ACHN (cell line): ENCODE measurements around the gene PRR23E.

ENCODE experiments used
- DNase-seq: peaks from one replicate; pipeline ENCODE4 v3.0.0-alpha.2; 2015
- in situ Hi-C: cut with HindIII; loops from 2 replicates; pipeline ENCODE4 v1.10.0; 2017; ENCODE audit warnings: low sequenced_read_pairs, low pct_ligation_motif_present, low pct_unique_long_range_greater_than_20kb

PRR23E gene, protein sequence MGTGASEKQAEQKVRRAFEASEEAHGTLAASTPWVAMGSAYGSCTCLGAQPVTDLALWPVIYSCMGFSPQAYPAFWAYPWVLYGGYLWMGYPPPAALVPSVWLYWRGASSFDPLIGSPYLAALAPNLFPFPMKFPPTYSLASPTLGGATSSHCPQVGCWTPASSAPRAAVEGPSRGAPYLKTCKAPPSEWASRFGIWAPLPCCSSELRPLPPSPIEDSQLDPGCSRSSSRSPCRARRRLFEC

DNA sequence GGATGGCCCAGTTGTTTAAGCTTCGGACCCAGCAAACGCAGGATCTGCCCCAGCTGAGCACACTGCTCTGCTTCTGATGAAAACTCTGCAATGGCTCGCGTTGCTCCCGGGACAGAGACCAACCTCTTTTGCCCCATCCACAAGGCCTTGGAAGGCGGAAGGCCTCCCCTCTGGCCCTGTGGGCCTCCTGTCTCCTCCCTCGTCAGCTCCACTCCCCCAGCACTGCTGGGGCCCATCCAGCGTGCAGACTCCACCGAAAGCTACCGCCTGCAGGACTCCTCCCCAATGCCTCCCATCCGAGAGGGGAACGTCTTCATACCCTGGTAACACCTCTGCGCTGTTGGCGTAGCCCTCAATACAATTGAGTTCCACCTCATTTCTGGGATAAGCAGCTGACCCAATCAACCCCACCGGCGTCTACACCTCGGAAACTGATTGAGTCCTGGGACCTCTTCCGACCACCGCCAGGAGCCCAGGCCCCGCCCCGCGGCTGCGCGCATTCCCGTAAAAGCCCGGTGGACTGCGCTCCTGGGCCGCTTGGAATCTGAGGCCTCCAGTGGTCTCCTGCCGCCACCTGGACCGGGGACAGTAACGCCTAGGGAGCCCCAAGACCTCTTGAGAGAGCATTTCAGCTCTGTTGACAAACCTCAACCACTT, at the start of gene PRR23E:
Gene PRR23E (plus strand): TSS at position 556 of the 657 bp plus-strand sequence. CDS start 3,555 bp downstream, outside the sequence.
- in situ Hi-C loops, result no loop called here
- no peak for DNase-seq

DNA sequence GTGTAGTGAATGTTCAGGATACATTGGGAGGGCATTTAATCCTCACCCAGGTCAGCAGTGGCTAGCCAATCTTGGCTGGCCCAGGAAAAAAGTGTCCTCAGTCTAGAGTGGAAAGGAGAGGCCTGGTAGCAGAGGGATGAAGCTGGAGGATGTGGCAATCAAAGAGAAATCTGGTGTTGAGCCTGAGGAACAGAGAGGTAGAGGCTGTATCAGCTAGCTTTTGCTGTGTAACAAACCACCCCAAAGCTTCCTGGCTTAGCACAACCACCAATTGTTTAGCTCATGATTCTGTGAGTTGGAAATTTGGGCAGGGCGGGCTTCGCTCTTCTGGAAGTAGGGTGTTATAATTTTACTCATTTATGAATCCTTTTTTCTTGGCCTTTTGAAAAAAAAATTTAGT, 49.8 kb upstream of the PRR23E start:
- in situ Hi-C loops, result no loop called here
- DNase-seq, result no peak

DNA sequence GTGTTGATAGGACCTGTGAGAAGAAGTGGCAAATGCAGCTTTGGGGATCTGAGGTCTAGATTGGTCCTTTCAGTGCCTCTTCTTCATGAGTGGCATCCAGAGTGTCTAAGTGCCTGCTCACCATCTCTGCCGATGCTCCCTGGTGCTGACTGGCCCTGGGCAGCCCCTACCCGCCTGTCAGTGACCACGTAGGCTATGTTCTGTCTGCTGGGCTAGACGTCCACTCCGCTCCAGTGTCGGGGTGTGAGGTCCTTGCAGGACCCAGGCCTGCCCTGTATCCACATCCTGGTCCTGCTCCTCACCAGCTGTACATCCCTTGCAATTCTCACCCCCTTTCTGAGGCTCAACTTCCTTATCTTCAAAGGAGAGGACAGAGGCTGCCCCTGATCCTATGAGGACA, 48.3 kb upstream of the PRR23E start:
- in situ Hi-C loops, result no loop called here
- no peak for DNase-seq

DNA sequence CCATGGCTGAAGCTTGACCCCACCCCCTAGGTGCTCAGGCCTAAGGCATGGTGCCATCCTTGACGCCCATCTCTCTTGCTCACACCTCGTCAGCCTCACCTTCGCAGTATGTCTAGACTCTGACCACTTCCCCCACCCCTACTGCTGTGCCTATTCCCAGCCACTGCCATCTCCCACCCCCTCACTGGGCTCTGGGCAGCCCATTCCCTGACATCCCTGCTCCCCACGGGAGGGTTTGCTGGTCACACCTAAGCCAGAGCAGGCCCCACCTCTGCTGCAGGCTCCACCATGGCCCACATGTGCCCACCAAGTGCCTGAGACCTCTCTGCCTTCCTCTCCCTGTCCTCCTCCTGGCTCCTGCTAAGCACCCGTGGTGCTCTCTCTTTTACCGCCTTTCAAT, 47.7 kb upstream of the PRR23E start:
- DNase-seq, result no peak
- in situ Hi-C loops, result no loop called here

DNA sequence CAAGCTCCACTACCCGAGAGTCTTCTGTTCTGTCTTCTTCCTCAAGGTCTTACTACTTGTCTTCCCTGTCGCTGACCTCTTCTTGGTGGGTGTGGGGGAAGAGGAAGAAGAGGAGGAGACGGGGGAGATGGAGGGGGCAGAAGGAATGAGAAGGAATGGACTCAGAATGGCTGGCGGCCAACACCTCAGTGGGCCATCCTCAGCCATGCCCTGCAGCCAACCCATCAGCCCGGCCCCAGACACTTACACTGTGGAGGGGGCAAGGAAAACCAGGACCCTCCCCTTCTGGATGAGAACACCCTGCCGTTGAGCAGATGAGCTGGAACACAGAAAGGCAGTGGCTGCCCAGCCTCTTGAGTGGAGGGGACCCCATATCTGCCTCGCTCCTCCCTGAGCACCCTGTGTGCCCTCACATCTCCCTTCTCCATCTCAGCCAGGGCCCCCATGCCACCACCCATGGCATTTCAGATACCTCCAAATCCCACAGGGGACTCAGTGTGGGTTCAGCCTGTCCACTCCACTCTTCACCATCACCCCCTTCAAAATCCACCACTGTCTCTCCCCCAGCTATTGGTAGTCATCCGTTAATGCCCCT, 45.5 kb upstream of the PRR23E start:
- in situ Hi-C loops, result no loop called here
- DNase-seq, result no peak

DNA sequence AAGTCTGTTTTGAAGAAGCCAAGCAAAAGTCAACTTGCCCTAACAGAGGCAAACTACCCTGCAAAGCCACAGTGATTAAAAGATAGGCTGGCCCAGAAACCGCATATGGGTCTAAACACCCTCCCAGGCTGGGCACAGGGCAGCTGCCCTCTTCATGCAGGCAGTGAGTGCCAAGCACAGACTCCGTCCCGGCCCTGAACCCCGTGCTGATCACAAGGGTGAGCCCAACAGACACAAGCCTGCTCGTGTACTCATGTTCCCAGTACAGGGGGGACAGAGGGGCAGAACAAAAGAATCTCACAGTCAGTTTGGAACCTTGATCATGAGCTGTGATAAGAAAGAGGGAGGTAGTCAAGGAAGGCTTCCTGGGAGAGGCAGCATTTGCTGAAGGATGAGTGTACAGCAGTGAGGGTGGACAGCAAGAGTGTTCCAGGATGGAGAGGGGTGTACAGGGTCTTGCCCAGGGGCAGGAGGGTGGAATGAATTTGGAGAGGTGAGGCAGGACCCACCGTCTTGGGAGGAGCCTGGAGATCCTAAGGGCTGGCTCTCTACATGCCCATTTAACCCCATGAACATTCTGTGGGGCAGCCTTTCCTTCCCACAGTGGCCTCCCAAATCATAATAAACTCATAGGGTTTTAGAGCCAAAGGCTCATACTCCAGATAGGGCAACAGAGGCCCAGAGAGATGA, 43.2 kb upstream of the PRR23E start:
- in situ Hi-C loops, result no loop called here

DNA sequence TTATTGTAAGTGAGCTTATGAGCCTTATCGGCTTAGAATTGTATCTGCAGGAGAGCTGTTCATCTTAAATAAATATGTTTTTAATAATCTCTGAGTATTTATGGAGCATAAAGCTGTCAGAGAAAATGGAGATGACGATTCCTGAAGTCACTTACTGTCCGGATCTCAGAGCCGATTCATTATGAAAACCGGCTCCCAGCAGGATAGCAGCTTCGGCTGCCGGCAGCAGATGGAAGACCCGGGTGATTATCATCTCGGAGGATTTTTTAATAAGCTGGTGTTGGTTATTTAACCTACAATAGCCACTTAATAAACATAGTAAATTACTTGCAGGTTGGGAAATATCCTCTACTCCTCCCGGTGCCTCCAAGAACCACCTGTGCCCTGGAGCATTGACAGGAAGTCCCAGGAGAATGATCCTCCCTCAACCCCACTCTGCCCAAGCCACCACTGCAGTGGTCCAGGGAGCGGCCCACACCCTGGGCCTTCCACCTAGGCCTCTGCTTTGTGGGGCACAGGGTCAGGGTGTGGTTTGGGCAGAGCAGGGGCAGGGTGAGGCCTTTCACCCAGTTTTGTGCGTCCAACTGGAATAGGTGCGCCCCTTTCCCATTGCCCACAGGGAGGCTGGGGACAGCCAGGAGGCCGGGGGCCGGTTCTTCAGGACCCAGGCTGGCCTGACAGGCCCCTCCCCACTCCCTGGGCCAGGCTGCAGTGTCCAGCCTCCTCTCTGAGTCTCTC, 42.2 kb upstream of the PRR23E start:
- no peak for DNase-seq
- in situ Hi-C loops, result no loop called here

More for the DNA sequence above, 43.2 kb upstream of the PRR23E start:
- no peak for DNase-seq

DNA sequence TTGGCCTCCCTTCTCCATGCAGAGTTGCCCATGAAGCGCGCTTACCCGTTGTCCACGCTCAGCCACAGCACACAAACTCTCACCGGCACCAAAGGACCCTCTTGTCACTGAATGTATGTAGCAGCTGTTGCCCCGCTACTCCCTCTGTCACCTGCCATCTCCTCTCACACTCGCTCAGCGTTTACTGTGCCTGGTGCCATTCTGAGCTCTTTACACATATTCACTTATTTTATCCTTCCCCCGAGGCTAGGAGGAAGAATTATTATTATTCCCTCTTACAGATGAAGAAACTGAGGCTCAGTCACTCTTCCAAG, 41.7 kb upstream of the PRR23E start:
- DNase-seq, result no peak
- in situ Hi-C loops, result no loop called here

DNA sequence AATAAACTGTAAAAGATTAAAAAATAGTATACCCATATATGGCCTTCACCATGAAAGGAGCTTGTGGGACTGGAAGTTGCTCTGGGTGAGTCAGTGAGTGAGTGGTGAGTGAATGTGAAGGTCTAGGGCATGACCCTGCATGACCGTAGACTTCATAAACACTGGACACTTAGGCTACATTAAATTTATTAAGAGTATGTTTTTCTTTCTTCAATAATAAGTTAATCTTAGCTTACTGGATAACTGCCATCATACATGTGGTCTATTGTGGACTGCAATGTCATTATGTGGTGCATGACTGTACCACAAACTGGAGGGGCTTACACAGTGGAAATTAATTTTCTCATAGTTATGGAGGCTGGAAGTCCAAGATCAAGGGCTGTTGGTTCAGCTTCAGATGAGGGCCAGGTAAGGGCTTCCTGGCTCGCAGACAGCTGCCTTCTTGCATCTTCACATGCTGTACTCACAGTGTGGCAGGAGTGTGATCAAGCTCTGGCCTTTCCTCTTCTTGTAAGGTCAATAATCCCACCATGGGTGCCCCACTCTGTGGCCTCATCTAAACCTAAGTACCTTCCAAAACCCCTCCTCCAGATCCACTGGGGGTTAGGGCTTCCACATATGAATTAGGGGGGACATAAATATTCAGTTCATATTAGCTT, 40.8 kb upstream of the PRR23E start:
- in situ Hi-C loops, result no loop called here
- DNase-seq, result no peak

DNA sequence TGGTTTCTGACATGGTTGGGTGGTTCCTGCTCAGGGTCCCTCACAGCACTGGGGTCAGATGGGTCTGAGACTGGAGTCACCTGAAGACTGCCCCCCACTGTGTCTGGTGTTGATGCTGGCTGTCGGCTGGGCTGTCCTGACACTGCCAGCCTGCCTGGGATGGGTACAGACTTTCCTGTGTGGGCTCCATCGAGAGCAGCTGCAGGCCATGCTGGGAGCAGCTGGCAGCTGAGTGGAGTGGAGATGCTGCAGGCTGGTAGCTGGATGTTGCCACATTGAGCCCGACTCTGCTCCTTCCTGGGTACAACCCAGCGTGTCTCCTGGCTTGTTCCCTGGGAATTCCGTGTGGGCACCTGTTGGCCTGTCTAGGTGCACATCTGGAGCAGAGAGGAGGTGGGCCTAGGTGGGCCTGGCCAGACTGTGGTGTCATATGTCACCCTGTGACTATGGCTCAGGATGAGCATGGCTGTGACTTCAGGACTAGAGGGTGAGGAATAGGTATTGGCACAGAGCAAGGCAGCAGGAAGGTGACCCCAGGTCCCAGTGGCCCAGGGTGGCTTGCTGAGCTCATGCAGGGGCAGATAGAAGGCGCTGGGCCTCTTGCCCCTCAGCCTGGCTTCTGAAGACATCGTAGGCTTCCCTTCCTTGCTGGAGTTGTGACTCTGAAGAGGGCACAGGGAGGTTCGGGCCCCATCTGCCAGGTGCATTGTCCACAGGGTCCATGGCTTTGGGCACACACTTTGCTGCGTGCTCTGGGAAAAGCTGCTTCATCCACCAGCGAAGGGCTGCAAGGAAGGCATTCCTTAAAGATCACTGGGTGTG, 40.0 kb upstream of the PRR23E start:
- no peak for DNase-seq
- in situ Hi-C loops, result no loop called here

DNA sequence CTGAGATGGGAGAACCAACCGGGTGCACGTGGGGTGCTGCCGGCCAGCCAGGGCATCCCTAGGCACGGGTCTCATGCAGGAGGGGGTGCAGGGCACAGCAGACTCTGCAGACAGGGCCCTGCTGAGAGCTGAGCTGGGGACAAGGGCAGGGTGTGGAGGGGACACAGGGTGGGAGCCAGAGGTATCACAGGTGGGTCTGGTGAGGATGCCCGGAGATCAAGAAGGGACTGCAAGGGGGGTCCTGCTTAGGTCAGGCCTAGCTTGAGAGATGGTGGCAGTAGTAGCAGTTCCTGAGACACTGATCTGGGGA, 39.5 kb upstream of the PRR23E start:
- in situ Hi-C loops, result no loop called here

DNA sequence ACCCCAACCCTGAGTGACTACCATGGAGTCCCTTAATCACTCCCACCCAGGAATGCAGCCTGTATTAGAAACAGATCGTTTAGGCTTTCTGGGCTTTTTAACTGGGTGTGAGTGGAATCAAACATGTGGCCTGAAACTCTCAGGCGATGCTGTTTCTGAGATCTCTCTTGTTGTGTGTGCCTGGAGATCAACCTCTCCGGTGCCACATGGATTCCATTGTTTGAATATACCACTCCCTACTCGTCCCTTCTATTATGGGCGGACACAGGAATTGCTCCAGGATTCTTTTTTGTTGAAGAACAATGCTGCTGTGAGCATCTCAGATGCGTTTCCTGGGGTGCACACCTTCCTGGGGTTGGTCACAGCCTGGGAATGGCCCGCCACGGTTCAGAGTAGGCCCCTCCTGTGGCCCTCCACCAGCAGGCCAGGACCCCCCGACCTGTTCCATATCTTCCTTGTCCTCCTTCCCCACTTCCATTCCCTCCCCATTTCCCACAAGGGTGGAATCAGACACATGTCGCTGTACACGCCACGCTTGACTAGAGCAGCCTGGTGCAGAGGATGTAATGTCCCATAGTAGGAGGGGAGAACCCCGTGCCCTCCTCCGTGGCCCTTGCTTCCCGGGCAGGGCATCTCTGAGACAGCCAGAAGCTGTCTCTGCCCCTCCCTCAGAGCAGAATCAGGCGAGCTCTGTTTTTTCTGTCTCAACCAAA, 36.4 kb upstream of the PRR23E start:
- in situ Hi-C loops, result no loop called here

More for the DNA sequence above, 39.5 kb upstream of the PRR23E start:
- no peak for DNase-seq

DNA sequence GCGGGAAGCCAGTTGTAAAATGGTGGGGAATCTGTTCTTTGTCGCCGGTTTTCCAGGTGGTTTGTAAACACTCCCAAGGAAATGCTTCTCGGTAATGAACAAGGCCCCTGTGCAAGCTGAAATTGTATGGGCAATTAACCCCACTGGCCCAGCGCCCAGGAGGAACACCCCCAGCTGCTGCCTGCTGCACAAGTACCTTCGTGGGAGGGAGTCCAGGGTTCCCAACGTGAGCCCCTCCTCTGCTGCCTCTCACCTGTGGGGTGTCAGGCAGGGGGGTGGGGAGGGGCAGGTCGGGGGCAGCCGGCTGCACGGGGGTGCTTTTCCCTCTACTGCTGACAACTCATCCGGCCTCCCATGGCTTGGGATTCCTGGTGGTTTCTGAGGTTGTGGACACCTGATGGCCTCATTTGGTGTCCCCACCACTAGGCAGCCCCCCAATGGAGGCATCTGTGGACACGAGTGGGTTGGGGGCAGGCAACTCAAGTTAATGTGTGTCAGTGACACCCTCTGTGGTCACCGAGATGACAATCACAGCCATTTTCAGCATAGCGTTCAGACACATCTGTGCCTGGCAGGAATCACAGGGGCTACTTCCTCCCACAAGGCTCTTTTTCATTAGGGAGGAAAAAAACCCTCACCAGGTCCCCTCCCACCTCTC, 35.6 kb upstream of the PRR23E start:
- DNase-seq, result no peak
- in situ Hi-C loops, result no loop called here

More for the DNA sequence above, 36.4 kb upstream of the PRR23E start:
- DNase-seq, result no peak

DNA sequence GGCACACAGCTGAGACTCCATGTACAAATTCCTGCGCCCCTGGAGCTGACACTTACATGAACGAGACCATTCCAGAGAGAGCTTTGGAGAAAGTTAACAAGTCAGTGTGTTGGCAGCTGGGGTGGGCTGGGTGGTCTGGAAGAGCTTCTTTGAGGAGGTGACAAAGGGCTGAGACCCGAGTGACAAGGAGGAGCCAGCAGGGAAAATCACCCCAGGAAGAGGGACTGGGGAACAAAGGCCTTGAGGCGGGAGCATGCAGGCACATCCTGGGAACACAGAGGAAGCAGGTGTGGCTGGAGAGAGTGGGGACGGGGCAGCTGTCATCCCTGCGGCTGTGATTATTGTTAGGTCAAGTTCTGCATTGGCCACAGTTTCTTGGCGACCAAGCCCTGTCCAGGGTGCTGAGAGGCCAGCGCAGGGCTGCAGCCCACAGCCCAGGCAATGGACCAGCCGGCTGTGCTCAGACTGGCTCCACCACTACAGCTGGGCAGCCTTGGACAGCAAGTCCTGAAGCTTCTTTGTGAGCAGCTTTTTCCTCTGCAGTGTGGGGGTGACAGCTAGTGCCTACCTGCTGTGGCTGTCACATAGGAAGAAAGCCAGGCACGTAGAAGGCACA, 34.2 kb upstream of the PRR23E start:
- in situ Hi-C loops, result no loop called here
- DNase-seq, result peak; percentile 22

DNA sequence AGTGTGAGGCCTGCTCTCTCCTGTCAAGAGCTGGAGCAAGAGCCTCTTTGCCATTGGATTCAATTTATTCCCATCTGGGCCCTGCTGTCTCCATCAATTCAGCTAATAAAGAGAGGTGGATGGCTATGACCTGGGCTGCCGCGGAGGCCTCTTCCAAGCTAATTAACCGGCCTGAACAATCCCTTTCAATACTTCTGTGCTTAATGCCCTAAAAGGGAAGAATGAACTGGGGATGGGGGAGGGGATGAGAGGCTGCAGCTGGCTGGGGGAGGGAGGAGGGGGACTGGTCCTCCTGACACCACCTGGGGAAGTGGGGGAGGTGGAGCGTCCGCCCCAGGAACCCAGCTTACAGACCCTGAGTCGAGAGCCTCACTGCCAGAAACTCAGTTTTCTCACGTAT, 33.4 kb upstream of the PRR23E start:
- in situ Hi-C loops, result no loop called here
- DNase-seq, result no peak

DNA sequence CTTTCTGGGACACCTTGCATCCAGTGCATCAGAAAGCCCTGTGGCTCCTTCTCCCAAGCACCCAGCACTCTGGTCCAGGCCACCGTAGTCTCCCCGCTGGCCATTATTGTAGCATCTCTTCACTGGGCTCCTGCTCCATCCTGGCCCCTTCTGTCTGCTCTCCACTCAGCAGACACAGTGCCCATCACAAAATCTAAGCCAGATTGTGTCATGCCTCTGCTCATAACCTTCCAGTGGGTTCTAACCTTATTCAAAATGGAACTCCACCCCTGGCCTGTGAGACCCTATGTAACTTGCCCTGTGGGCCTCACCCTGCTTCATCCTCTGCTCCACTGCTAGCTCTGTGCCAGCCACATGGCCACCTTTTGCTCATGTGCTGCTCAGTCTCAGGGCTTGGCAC, 31.7 kb upstream of the PRR23E start:
- no peak for DNase-seq
- in situ Hi-C loops, result no loop called here
